ENCODE data around the gene CR1. TPM values are rescaled to one million over a fixed set of nuclear protein-coding genes. Genes with fewer than 3 reads are reported as not detected.

Gene CR1
- polyA plus RNA-seq, 1 donor (not counting 4 experiments of a cell fraction or from before 2014, with no cell fraction given), result 0.09 TPM

- Histone ChIP-seq H3K27ac (ENCODE audit: control insufficient read depth, insufficient read depth, low read length) (no peak overlapping the region), H3K9me1 (ENCODE audit: control insufficient read depth, extremely low read depth, insufficient read depth, low read length) (no peaks in the 10 kb centered on the region), H3K9me3 (ENCODE audit: control insufficient read depth, low read depth, low read length) (no peaks in the 10 kb centered on the region), H3K9ac (ENCODE audit: control insufficient read depth, extremely low read depth, insufficient read depth, low read length) (no peak overlapping the region), H3K79me2 (ENCODE audit: control insufficient read depth, insufficient read depth, low read length) (no peaks in the 10 kb centered on the region), H3K4me3 (ENCODE audit: control insufficient read depth in 2 of 3, extremely low read depth in 1 of 3, insufficient read depth in 2 of 3, low read depth in 1 of 3, low read length in 3 of 3) (no peak overlapping the region), H3K4me1 (ENCODE audit: control insufficient read depth, extremely low read depth, insufficient read depth, low read length) (no peaks in the 10 kb centered on the region), H3K36me3 (ENCODE audit: control insufficient read depth in 2 of 2, extremely low read depth in 1 of 2, insufficient read depth in 2 of 2, low read length in 2 of 2) (no peaks in the 10 kb centered on the region), H3K4me2 (ENCODE audit: control insufficient read depth, extremely low read depth, insufficient read depth, low read depth, low read length) (no peak overlapping the region), H2AFZ (ENCODE audit: control insufficient read depth, low read length) (no peak overlapping the region), H4K20me1 (ENCODE audit: control insufficient read depth, extremely low read depth, insufficient read depth, low read length) (no peaks in the 10 kb centered on the region), H3K27me3 (ENCODE audit: control insufficient read depth, extremely low read depth, insufficient read depth, low read length) (no peaks in the 10 kb centered on the region)
- dilution Hi-C loops (cut with MboI; ENCODE audit: extremely low pct_ligation_motif_present, low sequenced_read_pairs), result no loop called here
- no peak for FAIRE-seq
- TF ChIP-seq EZH2 (IDR thresholded peaks at IDR 0.05; ENCODE audit: low read length) (no peak), CTCF (optimal IDR thresholded peaks at IDR 0.05 in 1 of 3, IDR thresholded peaks at IDR 0.05 in 1 of 3, conservative IDR thresholded peaks at IDR 0.05 in 1 of 3; ENCODE audit: extremely low read depth in 1 of 3, insufficient read depth in 2 of 3, low read length in 3 of 3) (no peak)
- no peak for DNase-seq (ENCODE audit: low read depth, low spot score)
Observed at GRCh38 chr1:207651583-207651982, 155.6 kb downstream of the CR1 start.

GRCh38 chr1:207654320-207654719 lies 158.4 kb downstream of the CR1 start:
- dilution Hi-C loops (cut with MboI; ENCODE audit: extremely low pct_ligation_motif_present, low sequenced_read_pairs), result no loop called here
- no peak for TF ChIP-seq EZH2 (IDR thresholded peaks at IDR 0.05; ENCODE audit: low read length)
- TF ChIP-seq CTCF (optimal IDR thresholded peaks at IDR 0.05 in 1 of 3, IDR thresholded peaks at IDR 0.05 in 1 of 3, conservative IDR thresholded peaks at IDR 0.05 in 1 of 3; ENCODE audit: extremely low read depth in 1 of 3, insufficient read depth in 2 of 3, low read length in 3 of 3), result no peak
- H4K20me1 ChIP-seq (ENCODE audit: control insufficient read depth, extremely low read depth, insufficient read depth, low read length), result no peaks in the 10 kb centered on the region
- no peak overlapping the region for H3K4me3 ChIP-seq (ENCODE audit: control insufficient read depth in 2 of 3, extremely low read depth in 1 of 3, insufficient read depth in 2 of 3, low read depth in 1 of 3, low read length in 3 of 3)
- H3K9ac ChIP-seq (ENCODE audit: control insufficient read depth, extremely low read depth, insufficient read depth, low read length), result no peak overlapping the region
- H3K27ac ChIP-seq (ENCODE audit: control insufficient read depth, insufficient read depth, low read length), result no peak overlapping the region
- peaks cover 5% of the 10 kb centered on the region for H3K27me3 ChIP-seq (ENCODE audit: control insufficient read depth, extremely low read depth, insufficient read depth, low read length)
- H3K36me3 ChIP-seq (ENCODE audit: control insufficient read depth in 2 of 2, extremely low read depth in 1 of 2, insufficient read depth in 2 of 2, low read length in 2 of 2), result no peaks in the 10 kb centered on the region
- H3K4me1 ChIP-seq (ENCODE audit: control insufficient read depth, extremely low read depth, insufficient read depth, low read length), result no peaks in the 10 kb centered on the region
- DNase-seq (ENCODE audit: low read depth, low spot score) (no peak), FAIRE-seq (no peak)
- no peaks in the 10 kb centered on the region for H3K9me1 ChIP-seq (ENCODE audit: control insufficient read depth, extremely low read depth, insufficient read depth, low read length)
- no peaks in the 10 kb centered on the region for H3K9me3 ChIP-seq (ENCODE audit: control insufficient read depth, low read depth, low read length)
- H3K79me2 ChIP-seq (ENCODE audit: control insufficient read depth, insufficient read depth, low read length), result no peaks in the 10 kb centered on the region
- no peak overlapping the region for H3K4me2 ChIP-seq (ENCODE audit: control insufficient read depth, extremely low read depth, insufficient read depth, low read depth, low read length)
- H2AFZ ChIP-seq (ENCODE audit: control insufficient read depth, low read length), result no peak overlapping the region

Measured in keratinocyte (primary cell).